ENCODE data around the gene DENND2C.

DNA sequence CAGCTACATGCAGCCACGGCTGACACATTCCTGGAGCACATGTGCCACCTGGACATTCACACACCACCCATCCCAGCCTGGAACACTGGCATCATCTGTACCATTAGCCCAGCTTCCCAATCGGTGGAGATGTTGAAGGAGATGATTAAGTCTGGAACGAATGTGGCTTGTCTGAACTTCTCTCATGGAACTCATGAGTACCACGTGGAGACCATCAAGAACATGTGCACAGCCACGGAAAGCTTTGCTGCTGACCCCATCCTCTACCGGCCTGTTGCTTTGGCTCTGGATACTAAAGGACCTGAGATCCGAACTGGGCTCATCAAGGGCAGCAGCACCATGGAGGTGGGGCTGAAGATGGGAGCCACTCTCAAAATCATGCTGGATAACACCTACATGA is 133.8 kb downstream of the DENND2C start:
- no peak for TF ChIP-seq SMC3 (conservative IDR thresholded peaks at IDR 0.05; ENCODE audit: poor library complexity)
- TF ChIP-seq, protein P1, sequence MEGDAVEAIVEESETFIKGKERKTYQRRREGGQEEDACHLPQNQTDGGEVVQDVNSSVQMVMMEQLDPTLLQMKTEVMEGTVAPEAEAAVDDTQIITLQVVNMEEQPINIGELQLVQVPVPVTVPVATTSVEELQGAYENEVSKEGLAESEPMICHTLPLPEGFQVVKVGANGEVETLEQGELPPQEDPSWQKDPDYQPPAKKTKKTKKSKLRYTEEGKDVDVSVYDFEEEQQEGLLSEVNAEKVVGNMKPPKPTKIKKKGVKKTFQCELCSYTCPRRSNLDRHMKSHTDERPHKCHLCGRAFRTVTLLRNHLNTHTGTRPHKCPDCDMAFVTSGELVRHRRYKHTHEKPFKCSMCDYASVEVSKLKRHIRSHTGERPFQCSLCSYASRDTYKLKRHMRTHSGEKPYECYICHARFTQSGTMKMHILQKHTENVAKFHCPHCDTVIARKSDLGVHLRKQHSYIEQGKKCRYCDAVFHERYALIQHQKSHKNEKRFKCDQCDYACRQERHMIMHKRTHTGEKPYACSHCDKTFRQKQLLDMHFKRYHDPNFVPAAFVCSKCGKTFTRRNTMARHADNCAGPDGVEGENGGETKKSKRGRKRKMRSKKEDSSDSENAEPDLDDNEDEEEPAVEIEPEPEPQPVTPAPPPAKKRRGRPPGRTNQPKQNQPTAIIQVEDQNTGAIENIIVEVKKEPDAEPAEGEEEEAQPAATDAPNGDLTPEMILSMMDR (IDR thresholded peaks at IDR 0.05; ENCODE audit: poor library complexity, severe bottlenecking): no peak
- no peak for TF ChIP-seq POLR2AphosphoS5 (IDR thresholded peaks at IDR 0.05)
- TF ChIP-seq MXI1 (conservative IDR thresholded peaks at IDR 0.05; ENCODE audit: poor library complexity, severe bottlenecking): no peak
- TF ChIP-seq EP300 (conservative IDR thresholded peaks at IDR 0.05; ENCODE audit: poor library complexity, severe bottlenecking): no peak
- no peak for TF ChIP-seq TAF1 (IDR thresholded peaks at IDR 0.05; ENCODE audit: low read depth)
